HEK293 (cell line): ENCODE data around the gene RRAS.

Experiments used
- EGR2 ChIP-seq: fragments of 450-650 bp; formaldehyde crosslinking; IDR thresholded peaks from 2 replicates; pipeline ENCODE4 v1.5.1; 2016; ENCODE audit warnings: low read depth, missing biosample characterization, missing genetic modification characterization
- ELK4 ChIP-seq: IDR thresholded peaks from 2 replicates; pipeline ENCODE4 v1.6.1; 2011; ENCODE audit warnings: mild to moderate bottlenecking, low read depth, low read length, borderline replicate concordance
- GLI2 ChIP-seq: fragments of 450-650 bp; formaldehyde crosslinking; IDR thresholded peaks from 2 replicates; pipeline ENCODE4; 2017; ENCODE audit warnings: missing biosample characterization, missing genetic modification characterization, low read depth, borderline replicate concordance
- GLIS1 ChIP-seq: fragments of 450-650 bp; formaldehyde crosslinking; IDR thresholded peaks from 2 replicates; pipeline ENCODE4 v1.5.1; 2016; ENCODE audit warnings: missing biosample characterization, missing genetic modification characterization
- HOXA7 ChIP-seq: sonication (generic); formaldehyde crosslinking; IDR thresholded peaks from 2 replicates; pipeline ENCODE4 v1.8.1; 2022; ENCODE audit warnings: missing genetic modification reagents, borderline replicate concordance
- WT1 ChIP-seq: fragments of 450-650 bp; formaldehyde crosslinking; IDR thresholded peaks from 2 replicates; pipeline ENCODE4 v1.5.1; 2016; ENCODE audit warnings: missing biosample characterization, missing genetic modification characterization
- ZFP37 ChIP-seq: fragments of 450-650 bp; formaldehyde crosslinking; IDR thresholded peaks from 2 replicates; pipeline ENCODE4 v1.5.1; 2016; ENCODE audit warnings: missing biosample characterization, missing genetic modification characterization
- ZFP69B ChIP-seq: fragments of 450-650 bp; formaldehyde crosslinking; IDR thresholded peaks from 2 replicates; pipeline ENCODE4 v1.5.1; 2016; ENCODE audit warnings: missing biosample characterization, missing genetic modification characterization
- ZNF157 ChIP-seq: fragments of 450-650 bp; formaldehyde crosslinking; IDR thresholded peaks from 2 replicates; pipeline ENCODE4 v1.5.1; 2016; ENCODE audit warnings: missing biosample characterization, missing genetic modification characterization
- ZNF2 ChIP-seq: fragments of 450-650 bp; formaldehyde crosslinking; IDR thresholded peaks from 2 replicates; pipeline ENCODE4 v1.5.1; 2016; ENCODE audit warnings: missing biosample characterization, missing genetic modification characterization
- ZNF221 ChIP-seq: fragments of 450-650 bp; formaldehyde crosslinking; IDR thresholded peaks from 2 replicates; pipeline ENCODE4 v1.5.1; 2017; ENCODE audit warnings: missing biosample characterization, missing genetic modification characterization, borderline replicate concordance
- ZNF26 ChIP-seq: fragments of 450-650 bp; formaldehyde crosslinking; IDR thresholded peaks from 2 replicates; pipeline ENCODE4 v1.5.1; 2016; ENCODE audit warnings: missing biosample characterization, missing genetic modification characterization
- ZNF274 ChIP-seq, 2 experiments: fragments of 200-500 bp in 1 of 2; fragments of 450-650 bp in 1 of 2; sonication (Bioruptor generic) in 1 of 2; formaldehyde crosslinking in 1 of 2; IDR thresholded peaks; 2 replicates each; pipeline versions ENCODE4 v1.5.1 to v1.6.1; 2014 to 2016; ENCODE audit warnings: borderline replicate concordance in 1 of 2, inconsistent platforms in 1 of 2, low read length in 1 of 2, missing biosample characterization in 1 of 2, missing genetic modification characterization in 1 of 2
- ZNF501 ChIP-seq: fragments of 450-650 bp; formaldehyde crosslinking; IDR thresholded peaks from 2 replicates; pipeline ENCODE4 v1.5.1; 2016; ENCODE audit warnings: missing biosample characterization, missing genetic modification characterization
- ZNF514 ChIP-seq: fragments of 450-650 bp; formaldehyde crosslinking; IDR thresholded peaks from 2 replicates; pipeline ENCODE4 v1.5.1; 2016; ENCODE audit warnings: missing biosample characterization, missing genetic modification characterization
- ZNF521 ChIP-seq: fragments of 450-650 bp; formaldehyde crosslinking; IDR thresholded peaks from 2 replicates; pipeline ENCODE4 v1.5.1; 2017; ENCODE audit warnings: missing biosample characterization, mild to moderate bottlenecking, missing genetic modification characterization
- ZNF555 ChIP-seq: fragments of 450-650 bp; formaldehyde crosslinking; conservative IDR thresholded peaks from 2 replicates; pipeline ENCODE4 v1.5.1; 2017; ENCODE audit warnings: missing biosample characterization, mild to moderate bottlenecking, missing genetic modification characterization, inconsistent platforms
- ZNF585B ChIP-seq: fragments of 450-650 bp; formaldehyde crosslinking; IDR thresholded peaks from 2 replicates; pipeline ENCODE4 v1.5.1; 2016; ENCODE audit warnings: missing biosample characterization, missing genetic modification characterization
- ZNF624 ChIP-seq: fragments of 450-650 bp; formaldehyde crosslinking; IDR thresholded peaks from 2 replicates; pipeline ENCODE4 v1.5.1; 2017; ENCODE audit warnings: missing biosample characterization, missing genetic modification characterization
- TF ChIP-seq, protein P1 (sequence below): fragments of 450-650 bp; formaldehyde crosslinking; conservative IDR thresholded peaks from 2 replicates; pipeline ENCODE4 v1.5.1; 2016; ENCODE audit warnings: low read depth, missing biosample characterization, missing genetic modification characterization
- TF ChIP-seq, protein P2 (sequence below): fragments of 450-650 bp; formaldehyde crosslinking; IDR thresholded peaks from 2 replicates; pipeline ENCODE4 v1.5.1; 2016; ENCODE audit warnings: missing biosample characterization, missing genetic modification characterization
- TF ChIP-seq, protein P3 (sequence below): fragments of 450-650 bp; formaldehyde crosslinking; IDR thresholded peaks from 2 replicates; pipeline ENCODE4 v1.5.0; 2017; ENCODE audit warnings: missing biosample characterization, missing genetic modification characterization, borderline replicate concordance
- TF ChIP-seq, protein P4 (sequence below): fragments of 450-650 bp; formaldehyde crosslinking; IDR thresholded peaks from 2 replicates; pipeline ENCODE4 v1.5.1; 2017; ENCODE audit warnings: missing biosample characterization, missing genetic modification characterization
- TF ChIP-seq, protein P5 (sequence below): fragments of 450-650 bp; formaldehyde crosslinking; optimal IDR thresholded peaks from 2 replicates; pipeline ENCODE3; 2016; ENCODE audit warnings: missing biosample characterization, mild to moderate bottlenecking, missing genetic modification characterization

The RRAS gene

GRCh38 chr19:49590071-49590970 lies 49.6 kb downstream of the RRAS start (continued):
- TF ChIP-seq, protein P1, sequence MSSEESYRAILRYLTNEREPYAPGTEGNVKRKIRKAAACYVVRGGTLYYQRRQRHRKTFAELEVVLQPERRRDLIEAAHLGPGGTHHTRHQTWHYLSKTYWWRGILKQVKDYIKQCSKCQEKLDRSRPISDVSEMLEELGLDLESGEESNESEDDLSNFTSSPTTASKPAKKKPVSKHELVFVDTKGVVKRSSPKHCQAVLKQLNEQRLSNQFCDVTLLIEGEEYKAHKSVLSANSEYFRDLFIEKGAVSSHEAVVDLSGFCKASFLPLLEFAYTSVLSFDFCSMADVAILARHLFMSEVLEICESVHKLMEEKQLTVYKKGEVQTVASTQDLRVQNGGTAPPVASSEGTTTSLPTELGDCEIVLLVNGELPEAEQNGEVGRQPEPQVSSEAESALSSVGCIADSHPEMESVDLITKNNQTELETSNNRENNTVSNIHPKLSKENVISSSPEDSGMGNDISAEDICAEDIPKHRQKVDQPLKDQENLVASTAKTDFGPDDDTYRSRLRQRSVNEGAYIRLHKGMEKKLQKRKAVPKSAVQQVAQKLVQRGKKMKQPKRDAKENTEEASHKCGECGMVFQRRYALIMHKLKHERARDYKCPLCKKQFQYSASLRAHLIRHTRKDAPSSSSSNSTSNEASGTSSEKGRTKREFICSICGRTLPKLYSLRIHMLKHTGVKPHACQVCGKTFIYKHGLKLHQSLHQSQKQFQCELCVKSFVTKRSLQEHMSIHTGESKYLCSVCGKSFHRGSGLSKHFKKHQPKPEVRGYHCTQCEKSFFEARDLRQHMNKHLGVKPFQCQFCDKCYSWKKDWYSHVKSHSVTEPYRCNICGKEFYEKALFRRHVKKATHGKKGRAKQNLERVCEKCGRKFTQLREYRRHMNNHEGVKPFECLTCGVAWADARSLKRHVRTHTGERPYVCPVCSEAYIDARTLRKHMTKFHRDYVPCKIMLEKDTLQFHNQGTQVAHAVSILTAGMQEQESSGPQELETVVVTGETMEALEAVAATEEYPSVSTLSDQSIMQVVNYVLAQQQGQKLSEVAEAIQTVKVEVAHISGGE (tag by site-specific recombination): peak; percentile 75
- no peak for TF ChIP-seq HOXA7 (CRISPR knock-in tag)
- no peak for TF ChIP-seq ZNF585B (tag by site-specific recombination)
- TF ChIP-seq ELK4: no peak
- TF ChIP-seq, protein P2, sequence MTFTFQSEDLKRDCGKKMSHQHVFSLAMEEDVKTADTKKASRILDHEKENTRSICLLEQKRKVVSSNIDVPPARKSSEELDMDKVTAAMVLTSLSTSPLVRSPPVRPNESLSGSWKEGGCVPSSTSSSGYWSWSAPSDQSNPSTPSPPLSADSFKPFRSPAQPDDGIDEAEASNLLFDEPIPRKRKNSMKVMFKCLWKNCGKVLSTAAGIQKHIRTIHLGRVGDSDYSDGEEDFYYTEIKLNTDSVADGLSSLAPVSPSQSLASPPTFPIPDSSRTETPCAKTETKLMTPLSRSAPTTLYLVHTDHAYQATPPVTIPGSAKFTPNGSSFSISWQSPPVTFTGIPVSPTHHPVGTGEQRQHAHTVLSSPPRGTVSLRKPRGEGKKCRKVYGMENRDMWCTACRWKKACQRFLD: no peak
- TF ChIP-seq, protein P3, sequence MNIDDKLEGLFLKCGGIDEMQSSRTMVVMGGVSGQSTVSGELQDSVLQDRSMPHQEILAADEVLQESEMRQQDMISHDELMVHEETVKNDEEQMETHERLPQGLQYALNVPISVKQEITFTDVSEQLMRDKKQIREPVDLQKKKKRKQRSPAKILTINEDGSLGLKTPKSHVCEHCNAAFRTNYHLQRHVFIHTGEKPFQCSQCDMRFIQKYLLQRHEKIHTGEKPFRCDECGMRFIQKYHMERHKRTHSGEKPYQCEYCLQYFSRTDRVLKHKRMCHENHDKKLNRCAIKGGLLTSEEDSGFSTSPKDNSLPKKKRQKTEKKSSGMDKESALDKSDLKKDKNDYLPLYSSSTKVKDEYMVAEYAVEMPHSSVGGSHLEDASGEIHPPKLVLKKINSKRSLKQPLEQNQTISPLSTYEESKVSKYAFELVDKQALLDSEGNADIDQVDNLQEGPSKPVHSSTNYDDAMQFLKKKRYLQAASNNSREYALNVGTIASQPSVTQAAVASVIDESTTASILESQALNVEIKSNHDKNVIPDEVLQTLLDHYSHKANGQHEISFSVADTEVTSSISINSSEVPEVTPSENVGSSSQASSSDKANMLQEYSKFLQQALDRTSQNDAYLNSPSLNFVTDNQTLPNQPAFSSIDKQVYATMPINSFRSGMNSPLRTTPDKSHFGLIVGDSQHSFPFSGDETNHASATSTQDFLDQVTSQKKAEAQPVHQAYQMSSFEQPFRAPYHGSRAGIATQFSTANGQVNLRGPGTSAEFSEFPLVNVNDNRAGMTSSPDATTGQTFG (tag by site-specific recombination): no peak
- peak; percentile 73; the same call in 1 of the 2 replicates for TF ChIP-seq ZFP37
- TF ChIP-seq, protein P4, sequence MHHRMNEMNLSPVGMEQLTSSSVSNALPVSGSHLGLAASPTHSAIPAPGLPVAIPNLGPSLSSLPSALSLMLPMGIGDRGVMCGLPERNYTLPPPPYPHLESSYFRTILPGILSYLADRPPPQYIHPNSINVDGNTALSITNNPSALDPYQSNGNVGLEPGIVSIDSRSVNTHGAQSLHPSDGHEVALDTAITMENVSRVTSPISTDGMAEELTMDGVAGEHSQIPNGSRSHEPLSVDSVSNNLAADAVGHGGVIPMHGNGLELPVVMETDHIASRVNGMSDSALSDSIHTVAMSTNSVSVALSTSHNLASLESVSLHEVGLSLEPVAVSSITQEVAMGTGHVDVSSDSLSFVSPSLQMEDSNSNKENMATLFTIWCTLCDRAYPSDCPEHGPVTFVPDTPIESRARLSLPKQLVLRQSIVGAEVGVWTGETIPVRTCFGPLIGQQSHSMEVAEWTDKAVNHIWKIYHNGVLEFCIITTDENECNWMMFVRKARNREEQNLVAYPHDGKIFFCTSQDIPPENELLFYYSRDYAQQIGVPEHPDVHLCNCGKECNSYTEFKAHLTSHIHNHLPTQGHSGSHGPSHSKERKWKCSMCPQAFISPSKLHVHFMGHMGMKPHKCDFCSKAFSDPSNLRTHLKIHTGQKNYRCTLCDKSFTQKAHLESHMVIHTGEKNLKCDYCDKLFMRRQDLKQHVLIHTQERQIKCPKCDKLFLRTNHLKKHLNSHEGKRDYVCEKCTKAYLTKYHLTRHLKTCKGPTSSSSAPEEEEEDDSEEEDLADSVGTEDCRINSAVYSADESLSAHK: peak; percentile 16; the same call in 1 of the 2 replicates
- peak; percentile 60 for TF ChIP-seq ZNF2 (tag by site-specific recombination)
- no peak for TF ChIP-seq ZNF555 (tag by site-specific recombination)
- TF ChIP-seq, protein P5, sequence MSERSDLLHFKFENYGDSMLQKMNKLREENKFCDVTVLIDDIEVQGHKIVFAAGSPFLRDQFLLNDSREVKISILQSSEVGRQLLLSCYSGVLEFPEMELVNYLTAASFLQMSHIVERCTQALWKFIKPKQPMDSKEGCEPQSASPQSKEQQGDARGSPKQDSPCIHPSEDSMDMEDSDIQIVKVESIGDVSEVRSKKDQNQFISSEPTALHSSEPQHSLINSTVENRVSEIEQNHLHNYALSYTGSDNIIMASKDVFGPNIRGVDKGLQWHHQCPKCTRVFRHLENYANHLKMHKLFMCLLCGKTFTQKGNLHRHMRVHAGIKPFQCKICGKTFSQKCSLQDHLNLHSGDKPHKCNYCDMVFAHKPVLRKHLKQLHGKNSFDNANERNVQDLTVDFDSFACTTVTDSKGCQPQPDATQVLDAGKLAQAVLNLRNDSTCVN (tag by site-specific recombination): peak; percentile 84
- no peak for TF ChIP-seq GLI2
- TF ChIP-seq ZNF514 (tag by site-specific recombination): no peak
- no peak for TF ChIP-seq ZFP69B
- 0 out of 2 replicates have a peak, but pooled peaks have one; percentile 79 for TF ChIP-seq ZNF501 (tag by site-specific recombination)
- TF ChIP-seq ZNF521 (tag by site-specific recombination): no peak
- TF ChIP-seq ZNF26 (tag by site-specific recombination): no peak
- TF ChIP-seq ZNF157: no peak; the same call in 1 of the 2 replicates
- no peak for TF ChIP-seq ZNF221 (tag by site-specific recombination)
- TF ChIP-seq ZNF624 (tag by site-specific recombination): no peak
- no peak for TF ChIP-seq ZNF274 (IDR thresholded peaks at IDR 0.05; ENCODE audit: low read length)
- TF ChIP-seq ZNF274 (tag by site-specific recombination; IDR thresholded peaks at IDR 0.05; ENCODE audit: borderline replicate concordance): no peak
- peak; percentile 22; the same call in 1 of the 2 replicates for TF ChIP-seq WT1 (tag by site-specific recombination)
- TF ChIP-seq EGR2 (tag by site-specific recombination): no peak
- peak; percentile 23; the same call in 1 of the 2 replicates for TF ChIP-seq GLIS1 (tag by site-specific recombination)
